Thyroid gland (tissue), 4 donors: ENCODE results near the gene DES. TPM values are rescaled to one million over a fixed set of nuclear protein-coding genes. Genes with fewer than 3 reads are reported as not detected.

ENCODE experiments used
- DNase-seq, 2 donors: peaks; one replicate each; pipeline ENCODE4 v3.0.0-alpha.2; 2019
- H3K27ac ChIP-seq, 3 donors: fragments of 200-600 bp; sonication (generic); 1 replicate in 2 of 3; 2 replicates in 1 of 3; pipeline ENCODE4 v1.5.1; 2016 to 2019; ENCODE audit warnings: mild to moderate bottlenecking in 1 of 3, moderate library complexity in 1 of 3
- H3K27me3 ChIP-seq: fragments of 200-600 bp; sonication (generic); one replicate; pipeline ENCODE4 v1.5.1; 2019
- H3K36me3 ChIP-seq, 2 donors: fragments of 200-600 bp; sonication (generic); one replicate each; pipeline ENCODE4 v1.5.1; 2016 to 2019
- H3K4me1 ChIP-seq, 2 donors: fragments of 200-600 bp; sonication (generic); one replicate each; pipeline ENCODE4 v1.5.1; 2017 to 2019
- H3K4me3 ChIP-seq, 3 donors: fragments of 200-600 bp; sonication (generic); replicated peaks in 1 of 3; 1 replicate in 2 of 3; 2 replicates in 1 of 3; pipeline ENCODE4 v1.5.1; 2016; ENCODE audit warnings: mild to moderate bottlenecking in 1 of 3
- H3K9me3 ChIP-seq: fragments of 200-600 bp; sonication (generic); one replicate; pipeline ENCODE4 v1.5.1; 2017
- POLR2A ChIP-seq, 2 donors: fragments of 450-650 bp; IDR thresholded peaks; one replicate each; pipeline ENCODE4 v1.6.1; 2017; ENCODE audit warnings: antibody characterized with exemption in 2 of 2, mild to moderate bottlenecking in 2 of 2, moderate library complexity in 1 of 2
- WGBS, 2 donors: methylation state at CpG; one replicate each; pipeline ENCODE4 v1.1.5; 2017; 5-methylcytosine and 5-hydroxymethylcytosine counted together
- intact Hi-C: fragments of 100-400 bp; cut with DNase I; formaldehyde crosslinking; loops from one replicate; pipeline ENCODE4 v1.15.1; 2023
- total RNA-seq, 4 donors: library from RNA; depleted of rRNA; stranded (reverse); fragments of >200 nt; gene quantifications; one replicate each; pipeline ENCODE4 v1.2.3, GENCODE V29; 2016
- TF ChIP-seq, protein P1 (sequence below), 6 experiments: fragments of 200-600 bp in 3 of 6; fragments of 450-650 bp in 3 of 6; sonication (generic) in 3 of 6; IDR thresholded peaks; one replicate each; pipeline ENCODE4 v1.5.1; 2016 to 2019; ENCODE audit warnings: antibody characterized with exemption in 6 of 6, mild to moderate bottlenecking in 2 of 6, inconsistent platforms in 1 of 6, moderate library complexity in 1 of 6

DES gene
- total RNA-seq: 10 to 100 TPM; 26.7 to 54.4 (median 28.7) TPM

DNA sequence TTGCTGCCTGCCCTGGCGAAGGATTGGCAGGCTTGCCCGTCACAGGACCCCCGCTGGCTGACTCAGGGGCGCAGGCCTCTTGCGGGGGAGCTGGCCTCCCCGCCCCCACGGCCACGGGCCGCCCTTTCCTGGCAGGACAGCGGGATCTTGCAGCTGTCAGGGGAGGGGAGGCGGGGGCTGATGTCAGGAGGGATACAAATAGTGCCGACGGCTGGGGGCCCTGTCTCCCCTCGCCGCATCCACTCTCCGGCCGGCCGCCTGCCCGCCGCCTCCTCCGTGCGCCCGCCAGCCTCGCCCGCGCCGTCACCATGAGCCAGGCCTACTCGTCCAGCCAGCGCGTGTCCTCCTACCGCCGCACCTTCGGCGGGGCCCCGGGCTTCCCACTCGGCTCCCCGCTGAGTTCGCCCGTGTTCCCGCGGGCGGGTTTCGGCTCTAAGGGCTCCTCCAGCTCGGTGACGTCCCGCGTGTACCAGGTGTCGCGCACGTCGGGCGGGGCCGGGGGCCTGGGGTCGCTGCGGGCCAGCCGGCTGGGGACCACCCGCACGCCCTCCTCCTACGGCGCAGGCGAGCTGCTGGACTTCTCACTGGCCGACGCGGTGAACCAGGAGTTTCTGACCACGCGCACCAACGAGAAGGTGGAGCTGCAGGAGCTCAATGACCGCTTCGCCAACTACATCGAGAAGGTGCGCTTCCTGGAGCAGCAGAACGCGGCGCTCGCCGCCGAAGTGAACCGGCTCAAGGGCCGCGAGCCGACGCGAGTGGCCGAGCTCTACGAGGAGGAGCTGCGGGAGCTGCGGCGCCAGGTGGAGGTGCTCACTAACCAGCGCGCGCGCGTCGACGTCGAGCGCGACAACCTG lies at the start of gene DES:
TSS of gene DES (plus strand) at position 223 of the 857 bp plus-strand sequence. CDS start at position 309, 86 bp downstream.
- intact Hi-C loops: no loop called here
- TF ChIP-seq POLR2A (IDR thresholded peaks at IDR 0.05): no peak
- TF ChIP-seq, protein P1, sequence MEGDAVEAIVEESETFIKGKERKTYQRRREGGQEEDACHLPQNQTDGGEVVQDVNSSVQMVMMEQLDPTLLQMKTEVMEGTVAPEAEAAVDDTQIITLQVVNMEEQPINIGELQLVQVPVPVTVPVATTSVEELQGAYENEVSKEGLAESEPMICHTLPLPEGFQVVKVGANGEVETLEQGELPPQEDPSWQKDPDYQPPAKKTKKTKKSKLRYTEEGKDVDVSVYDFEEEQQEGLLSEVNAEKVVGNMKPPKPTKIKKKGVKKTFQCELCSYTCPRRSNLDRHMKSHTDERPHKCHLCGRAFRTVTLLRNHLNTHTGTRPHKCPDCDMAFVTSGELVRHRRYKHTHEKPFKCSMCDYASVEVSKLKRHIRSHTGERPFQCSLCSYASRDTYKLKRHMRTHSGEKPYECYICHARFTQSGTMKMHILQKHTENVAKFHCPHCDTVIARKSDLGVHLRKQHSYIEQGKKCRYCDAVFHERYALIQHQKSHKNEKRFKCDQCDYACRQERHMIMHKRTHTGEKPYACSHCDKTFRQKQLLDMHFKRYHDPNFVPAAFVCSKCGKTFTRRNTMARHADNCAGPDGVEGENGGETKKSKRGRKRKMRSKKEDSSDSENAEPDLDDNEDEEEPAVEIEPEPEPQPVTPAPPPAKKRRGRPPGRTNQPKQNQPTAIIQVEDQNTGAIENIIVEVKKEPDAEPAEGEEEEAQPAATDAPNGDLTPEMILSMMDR (IDR thresholded peaks at IDR 0.05): no peak
- no peaks in the 10 kb centered on the region for H3K9me3 ChIP-seq
- WGBS, 2 donors: 14 to 33% methylated on average over 3 to 25 of the region's 98 CpGs
- peaks cover 9% of the 10 kb centered on the region for H3K27me3 ChIP-seq
- H3K27ac ChIP-seq: no peak within 1 kb of the TSS
- peak within 1 kb of the TSS in 1 of 3 donors; percentile 12 for H3K4me3 ChIP-seq
- no peaks in the 10 kb centered on the region for H3K36me3 ChIP-seq
- peaks cover 0 to 11% of the 10 kb centered on the region in 2 donors for H3K4me1 ChIP-seq
- peak; percentile 6 to 9 for DNase-seq

DNA sequence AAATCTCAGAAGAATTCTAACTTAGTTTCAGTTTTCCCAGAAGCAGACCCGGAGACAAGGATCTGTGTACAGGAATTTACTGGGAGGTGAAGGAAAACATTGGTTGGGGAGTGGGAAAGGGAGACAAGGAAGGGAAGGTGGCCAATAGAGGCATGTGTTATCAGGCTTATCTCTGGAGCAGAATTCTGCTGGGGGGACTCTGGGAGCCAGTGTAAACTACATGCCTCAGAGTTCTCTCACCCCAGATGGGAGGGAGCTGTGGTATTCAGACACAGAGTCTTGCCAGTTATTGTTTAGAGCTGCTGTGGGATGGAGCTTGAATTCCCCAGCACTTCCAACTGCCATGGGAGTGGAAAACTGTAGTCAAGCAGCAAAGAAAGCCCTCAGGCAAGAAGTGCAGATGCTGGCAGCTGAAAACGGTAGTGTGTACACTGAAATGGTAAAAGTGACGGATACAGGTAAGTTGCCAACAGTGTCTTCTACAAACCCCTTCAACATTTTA lies 49.4 kb upstream of the DES start:
- Histone ChIP-seq H3K4me3 (no peak overlapping the region), H3K4me1 (peaks cover 9 to 12% of the 10 kb centered on the region in 2 donors), H3K27ac (peak overlapping the region; percentile 41 to 65 (median 51)), H3K36me3 (no peaks in the 10 kb centered on the region), H3K9me3 (no peaks in the 10 kb centered on the region), H3K27me3 (no peaks in the 10 kb centered on the region)
- DNase-seq: peak; percentile 48 to 56
- 19 to 21% methylated on average over 3 of the region's 3 CpGs for WGBS, 2 donors
- TF ChIP-seq POLR2A (IDR thresholded peaks at IDR 0.05): no peak
- TF ChIP-seq, protein P1 (IDR thresholded peaks at IDR 0.05): no peak
- intact Hi-C loops: no loop called here

DNA sequence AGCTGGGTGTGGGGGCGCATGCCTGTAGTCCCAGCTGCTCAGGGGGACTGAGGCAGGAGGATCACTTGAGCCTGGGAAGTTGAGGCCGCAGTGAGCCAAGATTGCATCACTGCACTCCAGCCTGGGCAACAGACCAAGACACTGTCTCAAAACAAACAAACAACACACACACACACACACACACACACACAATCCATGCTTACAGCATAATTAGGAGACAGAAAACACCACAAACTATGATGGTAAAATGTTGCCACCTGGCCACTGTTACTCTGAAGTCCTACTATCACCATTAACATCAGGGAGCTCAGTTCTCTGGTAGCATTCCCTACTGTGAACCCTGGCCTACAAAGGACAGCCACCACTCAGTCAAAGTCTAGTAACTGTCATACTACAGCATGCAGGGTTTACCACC lies 48.7 kb upstream of the DES start:
- no peaks in the 10 kb centered on the region for H3K27me3 ChIP-seq
- H3K4me1 ChIP-seq: peaks cover 9 to 12% of the 10 kb centered on the region in 2 donors
- H3K36me3 ChIP-seq: peaks cover 0 to 7% of the 10 kb centered on the region in 2 donors
- no peak overlapping the region for H3K4me3 ChIP-seq
- peak; percentile 79 to 83 for DNase-seq
- intact Hi-C loops: no loop called here
- TF ChIP-seq, protein P1 (IDR thresholded peaks at IDR 0.05): no peak
- no peak for TF ChIP-seq POLR2A (IDR thresholded peaks at IDR 0.05)
- H3K27ac ChIP-seq: peak overlapping the region in 2 of 3 donors; percentile 51 to 65
- WGBS, 2 donors: 13 to 17% methylated on average over 2 of the region's 2 CpGs
- H3K9me3 ChIP-seq: no peaks in the 10 kb centered on the region

DNA sequence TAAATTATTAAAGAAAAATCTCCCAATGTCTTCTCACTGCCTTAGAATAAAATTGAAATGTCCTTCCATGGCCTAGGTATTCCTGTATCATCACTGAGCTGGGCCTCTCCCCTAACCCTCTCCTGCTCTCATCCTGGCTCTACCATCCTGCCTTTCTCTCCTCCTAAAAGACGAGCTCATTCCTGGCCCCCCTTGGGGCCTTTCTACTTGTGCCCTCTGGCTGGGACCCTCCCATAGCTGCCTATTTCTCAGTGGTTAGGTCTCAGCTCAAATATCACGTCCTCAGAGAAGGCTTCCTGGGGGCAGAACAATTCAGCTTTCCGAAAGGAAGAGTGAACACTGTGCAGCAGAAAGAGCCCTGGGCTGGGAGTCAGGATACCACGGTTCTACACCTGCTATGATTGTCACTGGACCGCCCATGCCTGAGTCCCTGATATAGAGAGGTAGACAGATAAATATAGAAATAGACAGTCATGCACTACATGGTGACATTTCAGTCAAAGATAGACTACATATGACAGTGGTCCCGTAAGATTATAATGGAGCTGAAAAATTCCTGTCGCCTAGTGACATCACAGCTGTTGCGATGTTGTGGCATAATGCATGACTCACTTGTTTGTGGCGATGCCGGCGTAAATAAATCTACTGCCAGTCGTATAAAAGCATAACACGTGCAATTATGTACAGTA lies 39.9 kb upstream of the DES start:
- Histone ChIP-seq H3K4me3 (no peak overlapping the region), H3K9me3 (no peaks in the 10 kb centered on the region), H3K36me3 (peaks cover 18 to 25% of the 10 kb centered on the region in 2 donors), H3K27ac (no peak overlapping the region), H3K4me1 (no peaks in the 10 kb centered on the region), H3K27me3 (no peaks in the 10 kb centered on the region)
- no peak for DNase-seq
- no peak for TF ChIP-seq POLR2A (IDR thresholded peaks at IDR 0.05)
- TF ChIP-seq, protein P1 (IDR thresholded peaks at IDR 0.05): no peak
- intact Hi-C loops: no loop called here
- 94 to 97% methylated on average over 13 of the region's 13 CpGs for WGBS, 2 donors
